ENCODE results near the gene CNIH1.
"Not testable (repeated sequence)": the region's sequence is repeated elsewhere in the genome, so short reads cannot be mapped to it uniquely, and the experiment has no call there.

The CNIH1 gene

GRCh38 chr14:54446161-54446693 lies 5.1 kb upstream of the CNIH1 start:
- Histone ChIP-seq H3K36me3 (replicated peaks; ENCODE audit: insufficient read depth, low read length) (no peaks in the 10 kb centered on the region), H3F3A (ENCODE audit: insufficient read depth, low read length) (no peaks in the 10 kb centered on the region), H3K4me3 (ENCODE audit: low read length) (no peak overlapping the region), H4K20me1 (ENCODE audit: insufficient read depth, low read length) (no peaks in the 10 kb centered on the region), H3K9ac (ENCODE audit: low read length) (no peak overlapping the region), H3K4me2 (ENCODE audit: low read depth, low read length) (no peak overlapping the region), H3K79me2 (ENCODE audit: low read length) (no peaks in the 10 kb centered on the region), H3K27me3 (replicated peaks; ENCODE audit: insufficient read depth, low read length) (no peaks in the 10 kb centered on the region), H3K9me2 (replicated peaks; ENCODE audit: insufficient read depth, low read length) (no peaks in the 10 kb centered on the region), H3K27ac (ENCODE audit: low read length) (no peak overlapping the region), H2AFZ (ENCODE audit: low read length) (no peak overlapping the region), H3K4me1 (ENCODE audit: low read length) (no peaks in the 10 kb centered on the region), H3K9me3 (replicated peaks; ENCODE audit: insufficient read depth, low read length) (no peaks in the 10 kb centered on the region)
- DNase-seq: no peak
- no peak for TF ChIP-seq EZH2 (optimal IDR thresholded peaks at IDR 0.05; ENCODE audit: low read depth, low read length)
- TF ChIP-seq, protein P1, sequence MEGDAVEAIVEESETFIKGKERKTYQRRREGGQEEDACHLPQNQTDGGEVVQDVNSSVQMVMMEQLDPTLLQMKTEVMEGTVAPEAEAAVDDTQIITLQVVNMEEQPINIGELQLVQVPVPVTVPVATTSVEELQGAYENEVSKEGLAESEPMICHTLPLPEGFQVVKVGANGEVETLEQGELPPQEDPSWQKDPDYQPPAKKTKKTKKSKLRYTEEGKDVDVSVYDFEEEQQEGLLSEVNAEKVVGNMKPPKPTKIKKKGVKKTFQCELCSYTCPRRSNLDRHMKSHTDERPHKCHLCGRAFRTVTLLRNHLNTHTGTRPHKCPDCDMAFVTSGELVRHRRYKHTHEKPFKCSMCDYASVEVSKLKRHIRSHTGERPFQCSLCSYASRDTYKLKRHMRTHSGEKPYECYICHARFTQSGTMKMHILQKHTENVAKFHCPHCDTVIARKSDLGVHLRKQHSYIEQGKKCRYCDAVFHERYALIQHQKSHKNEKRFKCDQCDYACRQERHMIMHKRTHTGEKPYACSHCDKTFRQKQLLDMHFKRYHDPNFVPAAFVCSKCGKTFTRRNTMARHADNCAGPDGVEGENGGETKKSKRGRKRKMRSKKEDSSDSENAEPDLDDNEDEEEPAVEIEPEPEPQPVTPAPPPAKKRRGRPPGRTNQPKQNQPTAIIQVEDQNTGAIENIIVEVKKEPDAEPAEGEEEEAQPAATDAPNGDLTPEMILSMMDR (IDR thresholded peaks at IDR 0.05; ENCODE audit: low read length): no peak
- TF ChIP-seq EZH2phosphoT487 (IDR thresholded peaks at IDR 0.05; ENCODE audit: low read length): no peak

DNA sequence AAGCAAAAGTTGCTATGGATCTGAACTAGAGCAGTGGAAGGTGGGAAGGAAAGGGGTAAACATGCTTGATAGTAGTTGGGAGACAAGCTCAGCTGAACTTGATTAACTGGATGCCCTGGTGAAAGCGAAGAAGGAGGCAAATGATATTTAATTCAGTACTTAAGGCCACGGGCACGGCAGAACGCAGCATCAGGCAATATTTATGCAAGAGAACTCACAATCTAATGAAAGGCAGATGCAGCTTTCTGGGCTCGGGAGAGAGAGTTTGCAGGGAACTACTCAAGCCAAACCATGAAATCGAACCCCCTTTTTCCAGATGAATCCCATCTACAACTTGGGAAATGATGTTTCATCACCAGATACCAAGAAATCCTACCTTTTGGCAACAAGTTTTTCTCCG lies 3.5 kb upstream of the CNIH1 start:
- Histone ChIP-seq H3K9me3 (replicated peaks; ENCODE audit: insufficient read depth, low read length) (no peaks in the 10 kb centered on the region), H3K79me2 (ENCODE audit: low read length) (peaks cover 10% of the 10 kb centered on the region), H4K20me1 (ENCODE audit: insufficient read depth, low read length) (no peaks in the 10 kb centered on the region), H3F3A (ENCODE audit: insufficient read depth, low read length) (no peaks in the 10 kb centered on the region), H2AFZ (ENCODE audit: low read length) (no peak overlapping the region), H3K4me2 (ENCODE audit: low read depth, low read length) (no peak overlapping the region), H3K27me3 (replicated peaks; ENCODE audit: insufficient read depth, low read length) (no peaks in the 10 kb centered on the region), H3K27ac (ENCODE audit: low read length) (no peak overlapping the region), H3K4me1 (ENCODE audit: low read length) (no peaks in the 10 kb centered on the region), H3K9me2 (replicated peaks; ENCODE audit: insufficient read depth, low read length) (no peaks in the 10 kb centered on the region), H3K36me3 (replicated peaks; ENCODE audit: insufficient read depth, low read length) (no peaks in the 10 kb centered on the region), H3K9ac (ENCODE audit: low read length) (no peak overlapping the region), H3K4me3 (ENCODE audit: low read length) (no peak overlapping the region)
- no peak for DNase-seq
- TF ChIP-seq, protein P1 (IDR thresholded peaks at IDR 0.05; ENCODE audit: low read length): no peak
- TF ChIP-seq EZH2 (optimal IDR thresholded peaks at IDR 0.05; ENCODE audit: low read depth, low read length) (no peak), EZH2phosphoT487 (IDR thresholded peaks at IDR 0.05; ENCODE audit: low read length) (no peak)

DNA sequence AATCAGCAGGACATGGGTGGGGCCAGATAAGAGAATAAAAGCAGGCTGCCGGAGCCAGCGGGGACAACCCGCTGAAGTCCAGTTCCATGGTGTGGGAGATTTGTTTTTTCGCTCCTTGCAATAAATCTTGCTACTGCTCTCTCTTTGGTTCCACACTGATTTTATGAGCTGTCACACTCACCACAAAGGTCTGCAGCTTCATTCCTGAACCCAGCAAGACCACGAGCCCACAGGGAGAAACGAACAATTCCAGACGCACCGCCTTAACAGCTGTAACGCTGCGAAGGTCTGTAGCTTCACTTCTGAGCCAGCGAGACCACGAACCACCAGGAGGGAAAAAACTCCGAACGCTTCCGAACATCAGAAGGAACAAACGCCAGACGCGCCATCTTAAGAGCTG lies 2.8 kb upstream of the CNIH1 start:
- Histone ChIP-seq H3K27ac (ENCODE audit: low read length) (no peak overlapping the region), H2AFZ (ENCODE audit: low read length) (no peak overlapping the region), H3K4me1 (ENCODE audit: low read length) (no peaks in the 10 kb centered on the region), H3K9me3 (replicated peaks; ENCODE audit: insufficient read depth, low read length) (no peaks in the 10 kb centered on the region), H3K4me2 (ENCODE audit: low read depth, low read length) (no peak overlapping the region), H3F3A (ENCODE audit: insufficient read depth, low read length) (no peaks in the 10 kb centered on the region), H3K27me3 (replicated peaks; ENCODE audit: insufficient read depth, low read length) (no peaks in the 10 kb centered on the region), H3K4me3 (ENCODE audit: low read length) (no peak overlapping the region), H3K9me2 (replicated peaks; ENCODE audit: insufficient read depth, low read length) (no peaks in the 10 kb centered on the region), H3K36me3 (replicated peaks; ENCODE audit: insufficient read depth, low read length) (no peaks in the 10 kb centered on the region), H3K79me2 (ENCODE audit: low read length) (peaks cover 17% of the 10 kb centered on the region), H4K20me1 (ENCODE audit: insufficient read depth, low read length) (no peaks in the 10 kb centered on the region), H3K9ac (ENCODE audit: low read length) (no peak overlapping the region)
- TF ChIP-seq EZH2phosphoT487 (IDR thresholded peaks at IDR 0.05; ENCODE audit: low read length) (no peak), EZH2 (optimal IDR thresholded peaks at IDR 0.05; ENCODE audit: low read depth, low read length) (no peak)
- TF ChIP-seq, protein P1 (IDR thresholded peaks at IDR 0.05; ENCODE audit: low read length): no peak
- no peak for DNase-seq

GRCh38 chr14:54442961-54443360 lies 1.8 kb upstream of the CNIH1 start:
- not testable (repeated sequence) for H3K9me3 ChIP-seq (replicated peaks; ENCODE audit: insufficient read depth, low read length); H3K9ac ChIP-seq (ENCODE audit: low read length); H3K4me2 ChIP-seq (ENCODE audit: low read depth, low read length); H4K20me1 ChIP-seq (ENCODE audit: insufficient read depth, low read length); H3K4me1 ChIP-seq (ENCODE audit: low read length); H3K36me3 ChIP-seq (replicated peaks; ENCODE audit: insufficient read depth, low read length); DNase-seq; H2AFZ ChIP-seq (ENCODE audit: low read length); H3K4me3 ChIP-seq (ENCODE audit: low read length); H3K9me2 ChIP-seq (replicated peaks; ENCODE audit: insufficient read depth, low read length); H3F3A ChIP-seq (ENCODE audit: insufficient read depth, low read length); H3K27me3 ChIP-seq (replicated peaks; ENCODE audit: insufficient read depth, low read length); H3K27ac ChIP-seq (ENCODE audit: low read length)
- H3K79me2 ChIP-seq (ENCODE audit: low read length): peaks cover 28% of the 10 kb centered on the region

Data from MM.1S (cell line).